Cerebellar nuclear complex (tissue), 1 donor: ENCODE results near the gene CDC42EP5.

Experiments
- DNase-seq, 2 experiments: peaks; one replicate each; lab custom pipeline; 2025; lab: John Stamatoyannopoulos, UW

CDC42EP5 gene

DNA sequence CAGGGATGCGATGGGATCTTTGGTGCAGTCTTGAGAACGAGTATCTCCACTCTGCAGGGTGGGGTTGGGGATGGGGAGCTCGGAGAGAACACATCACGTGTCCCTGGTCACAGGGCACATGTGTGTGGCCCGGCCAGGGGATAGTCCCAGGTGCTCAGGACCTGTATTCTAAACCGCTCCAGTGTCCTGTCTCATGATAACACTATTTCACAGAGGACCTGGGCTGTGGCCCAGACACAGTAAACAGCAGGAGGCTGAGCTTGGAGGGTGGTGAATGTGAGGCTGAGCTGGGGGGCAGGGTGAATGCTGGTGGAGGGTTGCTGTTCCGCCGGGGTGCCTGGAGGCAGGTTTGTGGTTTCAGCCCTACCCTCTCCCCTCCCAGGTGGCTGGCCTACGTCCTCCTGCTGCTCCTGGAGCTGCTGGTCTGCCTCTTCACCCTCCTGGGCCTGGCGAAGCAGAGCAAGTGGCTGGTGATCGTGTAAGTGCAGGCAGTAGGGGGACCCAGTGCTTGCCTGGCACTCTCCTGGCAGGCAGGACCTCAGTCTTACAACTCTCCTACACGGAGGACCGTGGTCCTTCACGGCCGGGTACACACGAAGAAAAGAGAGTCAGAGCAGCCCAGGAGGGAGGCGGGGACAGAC is 46.7 kb downstream of the CDC42EP5 start:
- no peak for DNase-seq

DNA sequence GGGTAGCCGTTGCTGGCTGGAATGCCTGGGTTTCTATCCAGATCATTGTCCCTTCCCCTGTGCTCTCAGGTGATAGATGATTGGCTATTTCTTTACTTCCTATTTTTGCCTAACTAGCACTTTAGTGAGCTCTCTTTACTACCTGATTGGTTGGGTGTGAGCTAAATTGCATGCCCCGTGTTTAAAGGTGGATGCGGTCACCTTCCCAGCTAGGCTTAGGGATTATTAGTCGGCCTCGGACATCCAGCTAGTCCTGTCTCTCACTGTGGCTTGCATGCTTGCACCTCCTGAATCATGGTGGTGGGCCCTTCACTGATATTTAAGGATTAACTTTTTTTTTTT is 47.7 kb downstream of the CDC42EP5 start:
- no peak for DNase-seq

DNA sequence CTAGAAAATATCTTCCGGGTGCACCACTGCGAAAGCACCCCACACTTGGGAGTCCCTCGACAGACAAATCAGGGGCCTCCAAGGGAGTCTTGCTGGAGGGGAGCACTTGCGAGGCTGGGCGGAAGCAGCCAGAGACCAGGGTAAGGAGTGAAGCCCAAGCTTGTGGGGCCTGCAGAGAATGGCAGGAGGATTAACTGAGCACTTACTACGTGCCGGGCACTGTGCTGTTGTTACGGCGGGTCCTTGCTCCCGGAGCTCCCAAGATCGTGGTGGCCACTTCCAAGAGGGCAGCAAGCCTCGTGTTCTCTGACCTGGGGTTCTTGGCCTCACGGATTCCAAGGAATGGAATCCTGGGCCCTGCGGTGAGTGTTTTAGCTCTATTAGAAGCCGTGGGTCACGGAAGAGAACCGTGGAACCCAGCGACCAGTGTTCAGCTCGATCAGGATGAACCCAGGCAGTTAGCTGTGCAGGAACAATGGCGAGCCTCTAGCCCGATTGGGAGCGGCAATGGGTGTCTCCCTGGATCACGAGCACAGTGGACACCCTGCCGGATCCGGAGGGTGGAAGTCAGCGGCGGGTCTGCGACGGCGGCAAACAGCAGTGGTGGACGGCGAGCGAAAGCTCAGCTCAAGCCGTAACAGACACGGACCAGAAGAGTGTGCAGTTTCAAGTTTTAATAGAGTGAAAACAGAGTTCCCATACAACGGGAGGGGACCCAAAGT is 48.3 kb downstream of the CDC42EP5 start:
- DNase-seq = no peak

DNA sequence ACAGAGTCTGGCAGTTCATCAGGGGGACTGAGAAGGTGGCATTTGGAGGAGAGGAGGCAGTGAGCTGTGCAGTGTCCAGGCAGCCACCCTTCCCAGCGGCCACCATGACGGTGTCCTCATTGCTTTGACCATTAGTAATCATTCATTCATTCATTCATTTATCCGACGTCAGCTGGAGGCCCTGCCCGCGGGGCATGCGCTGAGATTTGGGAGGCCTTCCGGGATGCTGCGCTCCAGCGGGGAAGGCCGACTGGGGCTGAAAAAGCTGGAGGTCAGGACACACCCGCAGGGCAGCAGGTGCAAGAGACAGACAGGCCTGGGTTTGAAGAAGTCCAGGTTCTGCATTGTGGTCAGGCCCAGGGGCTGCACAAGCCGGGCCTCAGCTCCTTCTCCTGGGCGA is 48.9 kb downstream of the CDC42EP5 start:
- DNase-seq = no peak

DNA sequence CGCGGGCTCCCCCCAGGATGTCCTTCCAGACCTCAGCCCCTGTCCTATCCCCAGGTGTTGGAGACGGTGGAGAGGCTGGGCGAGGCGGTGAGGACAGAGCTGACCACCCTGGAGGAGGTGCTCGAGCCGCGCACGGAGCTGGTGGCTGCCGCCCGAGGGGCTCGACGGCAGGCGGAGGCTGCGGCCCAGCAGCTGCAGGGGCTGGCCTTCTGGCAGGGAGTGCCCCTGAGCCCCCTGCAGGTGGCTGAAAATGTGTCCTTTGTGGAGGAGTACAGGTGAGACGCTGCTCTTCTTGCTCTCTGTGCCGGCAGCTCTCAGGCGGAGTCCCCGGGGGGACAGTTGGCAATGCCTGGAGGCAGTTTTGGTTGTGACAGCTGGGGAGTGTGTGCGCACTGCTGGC is 51.0 kb downstream of the CDC42EP5 start:
- no peak for DNase-seq

DNA sequence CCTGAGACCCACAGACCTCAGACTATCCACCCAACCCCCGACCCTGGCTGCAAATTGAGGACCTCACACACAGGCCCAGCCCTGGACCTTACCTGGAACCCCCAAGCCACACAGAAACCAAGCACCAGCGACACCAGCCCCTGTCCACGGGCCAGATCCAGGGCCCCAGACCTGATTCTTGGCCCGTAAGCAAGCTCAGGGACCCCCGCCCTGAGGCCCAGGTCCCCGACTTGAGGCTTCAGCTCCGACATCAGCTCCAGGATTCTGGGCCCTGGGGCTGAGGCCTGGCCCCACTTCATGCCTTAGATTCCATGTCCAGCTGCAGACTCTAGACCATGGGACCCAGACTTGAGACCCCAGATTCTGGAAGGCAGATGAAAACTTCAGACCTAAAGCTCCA is 51.6 kb downstream of the CDC42EP5 start:
- no peak for DNase-seq

DNA sequence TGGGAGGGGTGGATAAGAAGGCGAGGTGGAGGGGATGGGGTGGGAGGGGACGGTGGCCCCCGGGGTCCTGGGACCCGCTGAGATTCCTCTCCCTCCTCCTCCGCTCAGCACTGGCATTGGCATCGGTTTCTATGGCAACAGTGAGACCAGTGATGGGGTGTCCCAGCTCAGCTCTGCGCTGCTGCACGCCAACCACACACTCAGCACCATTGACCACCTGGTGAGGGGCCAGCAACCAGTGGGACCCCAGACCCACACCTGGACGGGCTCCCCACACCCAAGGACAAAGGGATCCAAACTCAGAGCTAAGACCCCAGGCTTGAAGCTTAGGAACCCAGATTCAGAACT is 52.0 kb downstream of the CDC42EP5 start:
- no peak for DNase-seq

DNA sequence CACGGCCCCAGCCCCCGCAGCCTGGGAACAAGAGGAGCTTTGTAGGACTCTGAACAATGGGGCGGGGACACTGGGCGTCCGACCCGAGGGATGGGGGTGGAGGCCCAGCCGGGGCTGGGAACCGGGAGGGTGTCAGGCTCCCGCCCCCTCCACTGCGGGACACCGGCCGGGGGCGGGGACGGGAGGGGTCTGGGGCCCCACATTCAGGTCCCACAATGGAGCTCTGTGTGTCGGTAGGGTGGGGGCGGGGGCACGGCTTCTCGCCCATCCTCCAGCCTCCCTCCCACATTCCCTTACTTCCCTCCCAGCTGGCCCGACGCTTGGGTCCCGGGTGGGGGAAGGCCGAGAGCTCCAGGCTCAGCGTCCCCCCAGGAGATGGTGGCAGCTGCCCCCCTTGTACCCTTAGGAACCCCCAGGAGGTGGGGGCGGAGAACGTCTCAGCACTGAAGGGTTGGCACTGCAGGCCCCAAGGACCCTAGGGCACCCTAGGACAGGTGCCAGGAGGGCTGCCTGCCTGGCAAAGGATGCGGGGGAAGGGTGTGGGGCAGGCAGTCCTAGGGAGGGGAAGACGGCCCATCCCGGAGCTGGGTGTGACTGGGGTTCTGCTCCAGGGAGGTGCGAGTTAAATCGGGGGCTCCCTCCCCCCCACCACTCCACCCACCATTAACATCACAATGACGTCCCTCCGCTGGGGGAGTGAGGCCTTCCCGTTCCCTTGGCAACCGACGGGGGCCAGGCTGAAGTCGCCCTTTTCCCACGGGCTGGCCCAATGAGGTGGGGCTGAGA is 52.5 kb downstream of the CDC42EP5 start:
- DNase-seq = no peak

DNA sequence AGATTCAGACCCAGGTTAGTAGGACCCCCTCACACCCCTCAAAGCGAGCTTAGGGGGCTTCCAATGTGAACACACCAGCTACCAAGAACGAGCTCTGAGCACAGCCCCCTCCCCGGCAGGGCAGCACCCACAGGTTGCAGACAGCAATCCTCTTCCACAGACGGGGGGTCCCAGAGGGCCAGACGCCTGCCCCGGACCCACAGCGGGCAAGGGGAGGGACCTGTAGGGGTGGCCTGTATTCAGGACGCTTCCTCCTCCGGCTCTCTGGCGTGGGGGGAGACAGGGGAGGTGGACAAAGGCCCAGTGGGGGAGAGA is 53.1 kb downstream of the CDC42EP5 start:
- no peak for DNase-seq

DNA sequence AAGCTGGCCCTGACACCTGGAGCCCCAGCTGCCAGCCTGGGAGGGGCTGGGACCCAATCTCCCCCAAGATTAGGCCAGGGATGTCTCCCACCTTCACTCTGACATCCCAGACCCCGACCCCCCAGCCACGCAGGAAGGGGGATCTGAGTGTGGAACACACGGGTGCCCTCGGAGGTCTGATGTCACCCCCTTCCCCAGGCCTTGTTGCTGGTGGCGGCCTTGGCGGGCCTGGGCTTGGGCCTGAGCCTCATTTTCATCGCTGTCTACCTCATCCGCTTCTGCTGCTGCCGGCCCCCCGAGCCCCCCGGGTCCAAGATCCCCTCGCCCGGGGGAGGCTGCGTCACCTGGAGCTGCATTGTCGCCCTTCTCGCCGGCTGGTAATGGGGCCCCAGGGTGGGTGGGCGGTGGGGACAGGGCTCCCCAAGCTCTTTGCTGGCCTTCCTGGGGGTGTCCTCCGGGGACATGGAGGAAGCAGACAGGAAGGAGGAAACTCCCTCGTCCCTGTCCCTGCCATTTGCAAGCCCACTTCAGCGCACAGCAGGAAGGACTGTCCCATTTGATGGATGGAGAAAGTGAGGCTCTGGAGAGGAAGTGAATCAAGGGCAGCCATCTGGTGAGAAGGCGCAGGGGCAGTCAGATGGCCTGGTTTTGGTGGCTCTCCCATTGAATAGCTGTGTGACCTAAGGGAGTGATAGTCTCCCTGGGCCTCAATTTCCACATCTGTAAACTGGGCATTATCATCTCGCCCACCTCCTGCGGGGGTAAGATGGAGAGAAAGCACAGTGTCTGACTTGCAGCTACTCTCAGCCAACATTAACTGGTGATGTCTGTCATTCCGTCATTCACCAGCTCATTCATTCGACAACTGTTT is 53.9 kb downstream of the CDC42EP5 start:
- no peak for DNase-seq

DNA sequence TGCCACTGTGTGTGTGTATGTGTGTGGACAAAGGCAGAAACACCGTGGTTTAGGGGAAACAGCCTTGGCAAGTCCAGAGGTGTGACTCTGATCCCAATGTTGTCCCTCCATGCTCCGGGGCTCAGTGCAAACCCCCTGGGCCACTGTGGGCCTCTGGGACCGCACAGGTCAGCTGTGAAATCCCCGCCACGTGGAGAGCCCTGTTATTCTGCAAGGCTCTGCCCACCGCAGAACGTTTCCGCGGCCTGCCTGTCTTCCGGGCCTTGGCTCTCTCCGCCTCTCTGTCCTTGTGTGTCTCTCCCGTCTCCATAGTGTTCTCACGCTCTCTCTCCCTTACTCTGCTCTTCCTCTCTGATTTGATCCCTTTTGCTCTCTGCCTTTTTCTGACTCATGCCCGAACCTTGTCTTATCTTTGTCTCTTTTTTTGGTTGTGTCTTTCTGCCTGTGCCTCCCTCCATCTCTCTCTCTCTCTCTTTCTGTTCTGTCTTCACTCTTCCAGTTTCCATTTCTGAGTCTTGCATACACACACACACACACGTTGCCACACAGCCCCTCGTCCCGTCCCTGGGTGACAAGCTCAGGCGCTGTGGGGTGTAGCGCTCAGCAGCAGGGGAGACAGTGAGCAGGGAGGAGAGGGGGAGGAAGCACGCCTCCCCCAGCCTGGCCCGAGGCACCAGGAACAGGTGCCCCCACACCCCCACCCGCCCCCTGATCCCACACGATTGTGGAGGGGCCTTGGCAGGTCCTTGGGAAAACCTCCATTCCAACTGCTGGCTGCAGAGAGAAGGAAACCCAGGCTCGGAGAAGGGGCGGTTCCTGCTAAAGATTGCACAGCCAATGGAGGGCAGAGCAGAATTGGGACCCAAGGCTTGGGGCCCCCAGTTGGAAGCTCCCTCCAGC is 54.8 kb downstream of the CDC42EP5 start:
- no peak for DNase-seq

DNA sequence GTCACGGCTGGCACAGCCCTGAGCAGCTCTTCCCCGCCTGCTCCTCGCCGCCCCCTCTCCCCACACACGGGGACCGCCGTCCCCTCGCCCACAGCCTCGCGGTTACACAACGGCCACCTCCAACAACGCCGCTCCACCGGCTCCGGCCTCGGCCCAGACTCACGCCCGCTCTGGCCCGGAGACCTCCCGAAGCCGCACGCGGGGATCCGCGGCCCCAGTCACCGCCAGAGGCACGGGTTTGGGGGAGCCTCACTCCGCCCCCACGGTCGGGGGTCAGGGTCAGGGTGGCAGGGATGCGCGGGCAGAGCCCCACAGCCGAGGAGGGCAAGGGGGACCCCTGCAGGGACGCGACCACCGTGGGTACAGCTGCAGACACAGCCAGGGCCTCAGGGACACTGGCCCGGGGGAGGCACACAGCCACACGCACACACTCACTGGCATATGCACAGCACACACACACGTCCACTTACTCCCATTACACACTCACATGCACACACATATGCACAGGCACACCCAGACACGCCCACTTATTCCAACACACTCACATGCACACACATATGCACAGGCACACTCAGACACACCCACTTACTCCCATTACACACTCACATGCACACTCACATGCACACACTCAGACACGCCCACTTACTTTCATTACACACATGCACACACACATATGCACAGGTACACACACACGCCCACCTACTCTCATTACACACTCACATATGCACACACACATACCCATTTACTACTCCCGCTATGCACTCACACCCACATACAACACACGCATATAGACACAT is 56.2 kb downstream of the CDC42EP5 start:
- DNase-seq = no peak

DNA sequence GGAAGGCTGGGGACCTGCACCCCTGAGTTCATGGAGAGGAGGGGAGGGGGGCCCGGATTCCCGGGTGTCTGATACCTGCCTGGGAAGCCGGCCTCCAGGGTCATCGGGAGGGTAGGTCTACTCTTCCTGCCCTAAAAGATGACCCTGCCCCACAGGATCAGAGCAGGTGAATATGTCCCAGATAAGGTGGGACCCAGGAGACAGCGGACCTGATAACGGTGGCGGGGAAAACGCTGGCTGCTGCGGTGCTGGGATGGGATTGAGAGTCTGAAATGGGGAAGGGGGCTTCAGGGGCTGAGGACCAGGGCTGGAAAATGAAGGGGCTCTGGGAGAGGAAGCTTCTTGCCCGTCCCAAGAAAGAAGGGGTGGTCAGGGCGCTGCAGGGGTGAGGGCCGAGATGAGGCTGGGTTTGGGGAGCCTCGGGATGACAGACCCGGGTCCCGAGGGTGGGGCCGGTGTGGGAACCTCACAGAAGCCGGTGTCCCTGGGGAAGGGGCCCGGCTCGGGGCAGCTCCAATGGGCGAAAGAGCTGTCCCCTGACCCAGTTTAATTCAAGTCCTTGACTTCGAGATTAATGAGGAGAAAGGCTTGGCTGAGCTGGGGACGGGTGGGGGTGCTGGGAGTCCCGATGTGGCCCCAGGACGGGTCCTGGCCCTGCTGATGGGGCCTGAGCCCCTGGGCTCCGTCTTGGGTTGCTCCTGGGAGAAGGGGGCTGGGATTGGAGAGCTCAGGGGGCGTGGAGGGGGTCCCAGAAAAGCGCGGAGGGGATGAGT is 57.0 kb downstream of the CDC42EP5 start:
- DNase-seq = no peak

DNA sequence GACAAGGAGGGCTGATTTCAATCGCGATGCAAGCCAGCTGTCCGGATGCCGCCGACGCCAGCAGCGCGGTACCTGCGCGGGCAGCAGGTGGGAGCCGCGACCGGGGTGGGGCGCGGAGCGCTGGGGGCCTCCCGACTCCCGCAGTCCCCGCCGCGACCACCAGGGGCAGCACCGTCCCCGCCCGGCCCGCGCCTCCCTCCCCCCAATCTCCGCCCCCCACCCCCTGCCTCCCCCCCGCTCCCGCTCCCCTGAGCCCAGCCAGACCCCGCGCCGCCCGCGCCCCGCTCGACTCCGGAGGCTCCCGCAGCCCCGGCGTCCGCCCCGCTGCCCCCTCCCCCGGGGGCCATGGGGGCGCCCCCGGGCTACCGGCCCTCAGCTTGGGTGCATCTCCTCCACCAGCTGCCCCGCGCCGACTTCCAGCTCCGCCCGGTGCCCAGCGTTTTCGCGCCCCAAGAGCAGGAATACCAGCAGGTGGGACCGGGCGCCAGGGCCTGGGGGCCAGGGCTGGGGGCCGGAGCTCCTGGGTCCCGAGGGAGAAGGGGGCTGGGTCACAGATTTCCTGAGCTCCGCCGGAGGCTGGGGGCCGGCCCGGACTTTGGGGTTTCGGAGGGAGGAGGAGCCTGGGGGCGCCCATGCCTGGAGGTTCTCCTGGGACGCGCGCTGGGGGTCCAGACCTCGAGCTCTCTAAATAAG is 57.7 kb downstream of the CDC42EP5 start, which contains the start of gene TTYH1:
Gene TTYH1 (plus strand): TSS at position 257 of the 693 bp plus-strand sequence. CDS start 89 bp downstream, at position 346.
- DNase-seq = no peak
